GM19463 (cell line): Measurements from ENCODE around the gene TNF.
"Not testable (repeated sequence)": the region's sequence is repeated elsewhere in the genome, so short reads cannot be mapped to it uniquely, and the experiment has no call there.

Source experiments
- ATAC-seq: cut with Tn5 transposase; IDR thresholded peaks from one replicate; pipeline ENCODE4 v1.9.1; 2021; ENCODE audit warnings: mild to moderate bottlenecking, moderate library complexity; ENCODE audit not compliant: unreplicated experiment

The TNF gene

GRCh38 chr6:31586599-31587281 is 11.4 kb downstream of the TNF start:
- no peak for ATAC-seq

DNA sequence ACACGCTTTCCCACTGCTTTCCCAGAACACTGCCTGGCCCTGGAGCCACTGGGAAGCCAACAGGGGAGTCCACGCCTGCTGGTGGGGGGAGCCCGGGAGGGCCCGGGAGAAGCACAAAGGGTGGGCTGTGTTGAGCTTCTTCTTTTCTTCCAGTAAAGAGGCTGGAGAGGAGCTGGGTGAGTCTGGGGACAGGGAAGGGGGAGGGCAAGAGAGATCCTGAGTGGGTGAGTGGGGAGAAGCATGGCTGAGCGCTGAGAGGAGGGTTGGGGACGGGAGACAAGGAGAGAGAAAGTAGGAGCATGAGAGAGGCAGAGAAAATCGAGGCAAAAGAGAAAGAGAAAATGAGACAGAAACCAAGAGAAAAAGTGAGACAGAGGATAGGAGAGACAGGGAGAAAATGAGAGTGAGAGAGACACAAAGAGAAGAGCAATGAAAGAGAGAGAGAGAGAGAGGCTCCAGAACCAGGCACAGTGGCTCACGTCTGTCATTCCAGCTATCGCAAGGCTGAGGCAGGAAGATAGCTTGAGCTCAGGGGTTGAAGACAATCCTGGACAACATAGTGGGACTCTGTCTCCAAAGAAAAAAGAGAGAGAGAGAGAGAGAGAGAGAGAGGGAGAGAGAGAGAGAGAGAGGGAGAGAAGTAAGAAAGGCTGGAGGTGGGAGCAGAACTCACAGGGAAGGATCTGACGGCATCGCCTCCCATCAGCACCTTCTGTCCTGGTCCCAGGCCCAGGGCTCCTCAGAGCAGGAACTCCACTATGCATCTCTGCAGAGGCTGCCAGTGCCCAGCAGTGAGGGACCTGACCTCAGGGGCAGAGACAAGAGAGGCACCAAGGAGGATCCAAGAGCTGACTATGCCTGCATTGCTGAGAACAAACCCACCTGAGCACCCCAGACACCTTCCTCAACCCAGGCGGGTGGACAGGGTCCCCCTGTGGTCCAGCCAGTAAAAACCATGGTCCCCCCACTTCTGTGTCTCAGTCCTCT is 12.7 kb downstream of the TNF start:
- no peak for ATAC-seq

GRCh38 chr6:31588871-31589650 is 13.7 kb downstream of the TNF start:
- no peak for ATAC-seq

- not testable (repeated sequence) for ATAC-seq
Measured at GRCh38 chr6:31590691-31591090, 15.3 kb downstream of the TNF start.

- ATAC-seq, result no peak
Measured at GRCh38 chr6:31592396-31592771, 17.0 kb downstream of the TNF start.

- ATAC-seq, result no peak
Measured at GRCh38 chr6:31597006-31597405, 21.6 kb downstream of the TNF start.

DNA sequence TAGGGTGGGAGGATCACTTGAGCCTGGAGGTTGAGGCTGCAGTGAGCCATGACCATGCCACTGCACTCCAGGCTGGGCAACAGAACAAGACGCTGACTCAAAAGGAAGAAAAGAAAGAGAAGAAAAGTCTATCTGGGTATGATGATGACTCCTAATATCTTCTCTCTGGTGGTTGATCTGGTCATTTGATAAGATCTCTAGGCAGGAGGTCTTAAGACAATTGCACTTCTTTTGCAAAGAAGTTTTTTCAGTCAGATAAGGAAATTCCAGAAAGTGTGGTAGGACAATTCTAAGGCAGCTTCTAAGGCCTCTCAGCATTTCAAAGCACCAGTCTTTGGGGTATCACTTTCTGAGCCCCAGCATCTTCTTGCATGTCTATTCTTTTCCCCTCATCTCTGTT is 32.0 kb downstream of the TNF start:
- ATAC-seq, result no peak

GRCh38 chr6:31609519-31610406 is 34.4 kb downstream of the TNF start:
- ATAC-seq, result no peak

DNA sequence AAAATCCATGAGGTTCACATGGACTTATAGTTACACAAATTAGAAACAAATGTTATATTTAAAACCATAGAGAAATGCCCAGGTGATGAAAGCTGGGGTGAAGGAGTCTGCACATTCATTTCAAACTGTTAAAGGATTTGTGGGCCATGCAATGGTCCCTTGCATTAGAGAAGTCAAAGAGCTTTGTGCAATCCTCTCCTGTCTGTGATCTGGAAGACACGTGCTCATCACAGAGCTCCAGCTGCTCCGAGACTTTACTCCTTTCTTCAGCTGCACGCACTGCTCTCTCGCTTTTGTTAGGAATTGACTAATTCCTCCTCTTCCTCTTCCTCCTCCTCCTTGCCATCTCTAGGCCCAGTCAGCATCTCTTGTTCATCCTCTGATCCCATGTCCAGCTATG is 35.6 kb downstream of the TNF start:
- ATAC-seq, result no peak

DNA sequence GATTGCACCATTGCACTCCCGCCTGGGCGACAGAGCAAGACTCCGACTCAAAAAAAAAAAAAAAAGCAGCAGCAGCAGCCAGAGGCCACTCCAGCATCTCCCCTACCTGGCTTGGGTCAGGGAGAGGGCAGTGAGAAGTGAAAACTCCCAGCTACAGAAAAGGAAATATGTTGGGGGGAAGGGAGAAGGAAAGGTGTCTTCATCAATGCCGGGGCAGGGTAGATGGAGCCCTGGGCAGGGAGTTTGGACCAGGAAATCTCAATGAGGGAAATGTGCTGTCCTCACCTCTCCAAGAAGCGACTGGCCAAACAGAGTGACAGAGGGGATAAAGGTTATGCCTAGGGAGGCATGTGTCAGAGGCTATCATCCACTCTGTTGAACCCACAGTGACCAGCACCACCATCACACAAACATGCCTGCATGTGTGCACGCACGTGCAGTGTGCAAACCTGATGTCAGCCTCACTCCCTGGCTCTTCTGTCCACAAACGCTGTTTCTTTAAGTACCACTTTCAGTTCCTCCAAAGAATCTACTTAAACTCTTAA is 38.8 kb downstream of the TNF start:
- no peak for ATAC-seq

DNA sequence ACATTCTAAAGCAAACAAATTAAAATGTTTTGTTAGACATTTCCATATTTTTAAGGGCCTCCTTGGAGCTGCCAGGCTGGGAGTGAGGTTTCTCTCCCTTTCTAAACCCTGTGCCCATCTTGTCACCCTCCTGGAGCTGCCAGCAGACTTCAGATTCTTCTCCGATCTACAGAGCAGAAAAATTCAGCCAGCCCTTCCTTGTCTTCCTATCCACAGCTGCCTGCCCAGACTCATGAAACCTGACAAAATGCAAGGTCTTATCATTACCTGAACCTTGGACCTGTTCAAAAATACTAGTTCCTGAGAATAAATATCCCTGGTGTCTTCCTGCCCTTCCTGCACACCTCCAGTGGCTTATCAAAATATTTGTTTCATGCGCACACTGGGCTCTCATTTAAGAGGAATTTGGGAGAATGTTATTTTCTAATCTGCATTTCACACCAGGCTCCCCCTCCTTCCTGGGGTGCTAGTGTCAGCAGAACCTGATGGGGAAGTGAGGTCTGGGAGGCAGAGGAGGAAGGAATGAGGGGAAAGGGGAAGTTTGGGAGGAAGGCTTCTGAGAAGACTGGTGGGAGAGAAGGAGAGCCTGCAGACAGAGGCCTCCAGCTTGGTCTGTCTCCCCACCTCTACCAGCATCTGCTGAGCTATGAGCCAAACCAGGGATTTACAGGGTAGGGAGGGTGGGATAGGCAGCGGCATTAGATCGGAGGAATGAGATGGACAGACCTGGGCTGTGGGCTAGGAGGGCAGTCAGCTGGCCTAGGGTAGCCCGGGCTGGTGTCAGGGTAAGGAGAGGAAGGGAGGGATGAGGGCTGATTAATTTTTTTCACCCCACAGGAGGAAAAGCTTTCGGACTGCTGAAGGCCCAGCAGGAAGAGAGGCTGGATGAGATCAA is 39.6 kb downstream of the TNF start, which contains the start of gene AIF1:
Gene AIF1 (plus strand): TSS at position 551 of the 895 bp plus-strand sequence. CDS start 96 bp downstream, at position 647.
- ATAC-seq, result no peak

DNA sequence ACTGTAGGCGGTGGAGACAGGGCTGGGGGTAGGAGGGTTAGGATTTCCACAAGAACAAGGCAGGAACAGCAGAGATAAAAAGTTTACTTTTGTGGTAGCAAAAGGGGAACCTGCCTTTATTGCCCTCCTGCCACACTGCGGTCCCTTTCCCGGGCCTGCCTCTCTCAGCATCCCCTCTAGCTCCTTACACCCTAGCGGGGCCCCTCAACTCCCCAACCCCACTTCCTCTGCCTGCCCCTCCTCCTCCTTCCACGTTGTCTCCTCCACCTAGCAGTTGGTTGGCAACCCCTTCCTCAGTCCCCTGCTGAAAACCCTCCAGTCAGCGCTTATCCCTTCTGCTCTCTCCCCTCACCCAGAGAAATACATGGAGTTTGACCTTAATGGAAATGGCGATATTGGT is 40.4 kb downstream of the TNF start:
- no peak for ATAC-seq

- ATAC-seq, result no peak
Measured at GRCh38 chr6:31617010-31617409, 41.6 kb downstream of the TNF start.

DNA sequence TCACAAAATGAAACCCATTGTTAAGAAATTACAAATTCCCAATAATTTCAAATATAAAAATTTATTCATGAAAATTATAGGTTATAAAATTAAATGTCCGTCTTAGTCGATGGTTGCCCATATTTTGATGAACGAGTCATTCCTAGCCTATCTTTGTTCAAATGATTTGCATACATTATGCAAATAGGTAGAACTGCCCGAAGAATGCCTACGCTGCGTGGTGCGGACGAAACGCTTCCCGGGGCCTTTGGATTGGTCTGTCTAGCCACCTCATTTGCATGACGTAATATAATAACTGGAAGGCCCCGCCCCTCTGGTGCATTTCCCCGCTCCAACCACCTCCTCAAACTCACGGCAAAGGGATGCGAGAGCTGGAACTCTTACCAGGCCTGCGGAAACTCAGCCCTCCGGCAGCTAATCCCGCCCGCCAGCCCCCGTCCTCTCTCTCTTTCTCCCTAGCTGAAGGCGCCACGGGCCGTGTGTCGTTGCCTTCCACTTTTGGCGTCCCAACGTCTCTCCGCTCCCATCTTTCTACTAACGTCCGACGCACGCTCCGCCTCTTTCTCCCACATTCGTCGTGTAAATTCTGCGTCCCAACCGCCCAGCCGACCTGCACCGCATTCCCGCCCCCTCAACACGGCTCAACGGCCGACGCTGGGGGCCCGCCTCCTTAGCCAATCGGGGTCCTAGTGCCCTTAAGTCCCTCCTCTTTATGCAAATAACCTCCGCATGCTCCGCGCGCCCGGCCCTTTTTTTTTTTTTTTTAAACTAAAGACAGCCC is 44.6 kb downstream of the TNF start:
- peak; percentile 73 for ATAC-seq

DNA sequence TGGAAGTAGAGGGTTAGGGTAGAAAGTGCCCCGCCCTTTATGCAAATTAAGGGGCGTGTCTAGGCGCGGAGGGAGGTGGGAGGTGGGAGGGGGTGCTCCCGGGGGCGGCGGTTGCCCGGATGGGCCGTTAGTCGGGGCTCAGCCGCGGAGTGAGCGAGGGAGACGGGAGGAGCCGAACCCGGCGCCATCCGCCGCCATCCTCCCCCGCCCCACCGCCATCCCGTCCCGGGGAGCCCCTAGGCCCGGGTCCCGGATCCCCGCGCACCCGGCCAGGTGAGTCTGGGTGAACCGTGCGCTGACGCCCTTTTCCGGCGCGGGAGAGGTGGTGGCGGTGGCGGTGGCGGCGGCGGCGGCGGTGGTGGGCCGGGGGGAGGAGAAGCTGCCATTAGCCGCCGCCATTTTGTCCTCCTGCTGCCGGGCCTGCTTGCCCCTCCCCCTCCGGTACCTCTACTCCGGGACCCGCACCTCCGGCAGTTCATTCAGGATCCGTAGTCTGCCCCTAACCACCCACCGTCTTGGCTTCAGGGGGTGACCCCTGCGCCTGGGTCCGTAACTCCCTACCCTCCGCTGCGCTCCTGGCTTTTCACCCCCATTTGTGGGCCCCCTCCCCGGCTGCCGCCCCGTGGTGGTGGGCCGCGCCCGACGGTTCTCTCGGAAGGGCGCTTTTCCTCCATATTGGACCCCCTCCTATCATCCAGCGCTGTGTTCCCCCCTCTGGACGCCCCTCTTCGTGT is 45.4 kb downstream of the TNF start, which contains the start of gene PRRC2A:
Gene PRRC2A (plus strand): TSS at position 130 of the 734 bp plus-strand sequence. CDS start 2,075 bp downstream, outside the sequence.
- peak; percentile 58 for ATAC-seq

DNA sequence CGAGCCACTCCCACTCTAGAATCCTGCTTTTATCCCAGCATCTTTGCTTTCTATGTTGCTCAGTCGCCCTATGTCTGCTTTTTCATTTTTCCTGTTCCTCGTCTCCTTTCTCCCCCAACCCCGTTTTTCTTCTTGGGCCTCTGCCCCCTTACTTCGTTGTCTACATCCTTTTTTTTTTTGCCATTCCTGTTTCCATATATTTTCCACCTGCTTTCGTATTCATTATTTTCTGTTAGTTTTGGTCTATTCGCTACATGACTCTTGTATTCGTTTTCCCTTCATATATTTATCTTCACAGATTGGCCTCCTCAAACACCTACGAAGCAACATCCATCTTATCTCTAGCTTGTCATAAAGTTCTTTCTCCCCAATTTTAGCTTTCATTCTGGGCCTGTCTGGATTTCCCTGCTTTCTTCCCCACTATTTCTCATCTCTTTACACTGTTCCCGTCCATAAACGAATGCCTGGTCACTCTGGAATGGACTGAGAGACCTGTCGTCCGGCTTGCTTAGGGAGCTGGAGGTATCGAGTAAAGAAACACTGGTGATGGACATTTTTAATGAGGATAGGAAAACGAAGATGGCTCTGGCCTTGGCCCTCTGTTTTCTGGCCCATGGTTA is 46.1 kb downstream of the TNF start:
- ATAC-seq, result no peak

- no peak for ATAC-seq
Measured at GRCh38 chr6:31621991-31622390, 46.6 kb downstream of the TNF start.
